Prostate gland (tissue), 2 donors: Measurements from ENCODE around the gene ABLIM1.

Experiments
- CTCF ChIP-seq, 4 experiments: fragments of 200-600 bp in 2 of 4; fragments of 450-650 bp in 2 of 4; sonication (generic) in 2 of 4; IDR thresholded peaks; 1 replicate in 3 of 4; 2 replicates in 1 of 4; pipeline ENCODE4 v1.5.1; 2016 to 2019; ENCODE audit warnings: antibody characterized with exemption in 4 of 4, mild to moderate bottlenecking in 2 of 4, moderate library complexity in 2 of 4
- POLR2A ChIP-seq: fragments of 450-650 bp; IDR thresholded peaks from one replicate; pipeline ENCODE4 v1.6.1; 2016; ENCODE audit warnings: antibody characterized with exemption, mild to moderate bottlenecking
- POLR2AphosphoS5 ChIP-seq: sonication (generic); formaldehyde crosslinking; IDR thresholded peaks from one replicate; pipeline ENCODE4 v1.6.1; 2017; ENCODE audit warnings: antibody characterized with exemption

- TF ChIP-seq CTCF (IDR thresholded peaks at IDR 0.05) = no peak
- TF ChIP-seq POLR2A = no peak
- no peak for TF ChIP-seq POLR2AphosphoS5
These were observed 106.0 kb downstream of the ABLIM1 start for GRCh38 chr10:114552050-114552449.
